Nephron (organoid): ENCODE measurements around the gene HBE1.

ENCODE experiments used
- H3K27ac Mint-ChIP-seq, 3 experiments: 2 replicates each; pipeline ENCODE4 v1.8.0; 2020; ENCODE audit warnings: mixed read lengths in 3 of 3, mild to moderate bottlenecking in 2 of 3, moderate library complexity in 1 of 3
- H3K27me3 Mint-ChIP-seq: 2 replicates; pipeline ENCODE4 v1.8.0; 2021; ENCODE audit warnings: low read depth, mild to moderate bottlenecking, moderate library complexity, mixed read lengths
- H3K36me3 Mint-ChIP-seq: 2 replicates; pipeline ENCODE4 v1.8.0; 2020; ENCODE audit warnings: low read depth, mixed read lengths
- H3K4me1 Mint-ChIP-seq: 2 replicates; pipeline ENCODE4 v1.8.0; 2020; ENCODE audit warnings: mixed read lengths
- H3K4me3 Mint-ChIP-seq, 3 experiments: 2 replicates each; pipeline ENCODE4 v1.8.0; 2020; ENCODE audit warnings: mild to moderate bottlenecking in 3 of 3, mixed read lengths in 3 of 3, moderate library complexity in 2 of 3
- H3K9me3 Mint-ChIP-seq: 2 replicates; pipeline ENCODE4 v1.8.0; 2020; ENCODE audit warnings: mixed read lengths
- CTCF ChIP-seq, 3 experiments: fragments of 200-600 bp; sonication (generic); IDR thresholded peaks; one replicate each; pipeline ENCODE4 v1.5.0; 2021; ENCODE audit warnings: antibody characterized with exemption in 3 of 3; ENCODE audit not compliant: unreplicated experiment in 3 of 3

HBE1 gene

GRCh38 chr11:5293028-5293427 lies 23.3 kb upstream of the HBE1 start:
- Mint-ChIP-seq H3K9me3 (no peaks in the 10 kb centered on the region), H3K27ac (no peak overlapping the region), H3K4me3 (no peak overlapping the region), H3K4me1 (no peaks in the 10 kb centered on the region), H3K36me3 (no peaks in the 10 kb centered on the region), H3K27me3 (peaks cover 3% of the 10 kb centered on the region)
- TF ChIP-seq CTCF (IDR thresholded peaks at IDR 0.05; ENCODE audit: unreplicated experiment in 3 of 3) = no peak

- H3K27me3 Mint-ChIP-seq = no peaks in the 10 kb centered on the region
- H3K4me3 Mint-ChIP-seq = no peak overlapping the region
- no peaks in the 10 kb centered on the region for H3K9me3 Mint-ChIP-seq
- H3K4me1 Mint-ChIP-seq = no peaks in the 10 kb centered on the region
- TF ChIP-seq CTCF (IDR thresholded peaks at IDR 0.05; ENCODE audit: unreplicated experiment in 3 of 3) = peak; percentile 36 to 50 (median 36)
- no peak overlapping the region for H3K27ac Mint-ChIP-seq
- no peaks in the 10 kb centered on the region for H3K36me3 Mint-ChIP-seq
These were observed 21.6 kb upstream of the HBE1 start for GRCh38 chr11:5291207-5291838.

GRCh38 chr11:5290106-5290505 lies 20.4 kb upstream of the HBE1 start:
- Mint-ChIP-seq H3K27ac (no peak overlapping the region), H3K4me3 (no peak overlapping the region), H3K4me1 (no peaks in the 10 kb centered on the region), H3K27me3 (no peaks in the 10 kb centered on the region), H3K36me3 (no peaks in the 10 kb centered on the region), H3K9me3 (no peaks in the 10 kb centered on the region)
- TF ChIP-seq CTCF (IDR thresholded peaks at IDR 0.05; ENCODE audit: unreplicated experiment in 3 of 3) = no peak

GRCh38 chr11:5289696-5290095 lies 20.0 kb upstream of the HBE1 start:
- no peak overlapping the region for H3K4me3 Mint-ChIP-seq
- TF ChIP-seq CTCF (IDR thresholded peaks at IDR 0.05; ENCODE audit: unreplicated experiment in 3 of 3) = no peak
- H3K27ac Mint-ChIP-seq = no peak overlapping the region
- no peaks in the 10 kb centered on the region for H3K36me3 Mint-ChIP-seq
- H3K4me1 Mint-ChIP-seq = no peaks in the 10 kb centered on the region
- H3K9me3 Mint-ChIP-seq = no peaks in the 10 kb centered on the region
- H3K27me3 Mint-ChIP-seq = no peaks in the 10 kb centered on the region

GRCh38 chr11:5288906-5289550 lies 19.3 kb upstream of the HBE1 start:
- Mint-ChIP-seq H3K27me3 (no peaks in the 10 kb centered on the region), H3K4me1 (no peaks in the 10 kb centered on the region), H3K36me3 (no peaks in the 10 kb centered on the region), H3K4me3 (no peak overlapping the region), H3K9me3 (no peaks in the 10 kb centered on the region), H3K27ac (no peak overlapping the region)
- TF ChIP-seq CTCF (IDR thresholded peaks at IDR 0.05; ENCODE audit: unreplicated experiment in 3 of 3) = no peak
